ENCODE results near the gene GJB1. TPM values are rescaled to one million over a fixed set of nuclear protein-coding genes. Genes with fewer than 3 reads are reported as not detected.

Gene GJB1
- total RNA-seq: 95.4 and 103 TPM in 2 replicates
- polyA plus RNA-seq: 82.6 and 98.2 TPM in 2 replicates

GRCh38 chrX:71222929-71223328 lies at the start of gene GJB1:
TSS of gene GJB1 (plus strand) at chrX:71223224. CDS start at chrX:71223708, 484 bp downstream.
- no peak within 1 kb of the TSS for H2AFZ ChIP-seq
- H3K36me3 ChIP-seq (replicated peaks; ENCODE audit: insufficient read depth, low read depth): no peaks in the 10 kb centered on the region
- H3K79me2 ChIP-seq: no peaks in the 10 kb centered on the region
- no peak for DNase-seq (ENCODE audit: low spot score)
- 93% methylated on average over 16 of the region's 18 CpGs for WGBS (ENCODE audit: low lambda C conversion rate, missing lambda C conversion rate)
- no peaks in the 10 kb centered on the region for H3K9me2 ChIP-seq (replicated peaks; ENCODE audit: insufficient read depth)
- H3K27me3 ChIP-seq: no peaks in the 10 kb centered on the region
- no peak within 1 kb of the TSS for H3K4me2 ChIP-seq
- no peaks in the 10 kb centered on the region for H3K4me1 ChIP-seq (ENCODE audit: insufficient read depth)
- no peak within 1 kb of the TSS for H3K27ac ChIP-seq
- no peaks in the 10 kb centered on the region for H4K20me1 ChIP-seq (ENCODE audit: insufficient read depth, poor library complexity, severe bottlenecking)
- H3K9me3 ChIP-seq (ENCODE audit: low read depth): no peaks in the 10 kb centered on the region
- no peak within 1 kb of the TSS for H3K4me3 ChIP-seq
- TF ChIP-seq EZH2 (IDR thresholded peaks at IDR 0.05; ENCODE audit: borderline replicate concordance) (no peak), CTCF (IDR thresholded peaks at IDR 0.05; ENCODE audit: poor library complexity) (no peak), EZH2phosphoT487 (IDR thresholded peaks at IDR 0.05; ENCODE audit: low read depth, severe bottlenecking, unreplicated experiment) (no peak)

GRCh38 chrX:71173440-71173839 lies 49.6 kb upstream of the GJB1 start:
- Histone ChIP-seq H3K4me3 (no peak overlapping the region), H2AFZ (no peak overlapping the region), H3K79me2 (no peaks in the 10 kb centered on the region), H3K36me3 (replicated peaks; ENCODE audit: insufficient read depth, low read depth) (no peaks in the 10 kb centered on the region), H3K4me1 (ENCODE audit: insufficient read depth) (peaks cover 4% of the 10 kb centered on the region), H3K4me2 (no peak overlapping the region), H3K27me3 (no peaks in the 10 kb centered on the region), H3K27ac (no peak overlapping the region), H4K20me1 (ENCODE audit: insufficient read depth, poor library complexity, severe bottlenecking) (no peaks in the 10 kb centered on the region), H3K9me2 (replicated peaks; ENCODE audit: insufficient read depth) (no peaks in the 10 kb centered on the region), H3K9me3 (ENCODE audit: low read depth) (no peaks in the 10 kb centered on the region)
- no peak for TF ChIP-seq EZH2 (IDR thresholded peaks at IDR 0.05; ENCODE audit: borderline replicate concordance)
- no peak for TF ChIP-seq EZH2phosphoT487 (IDR thresholded peaks at IDR 0.05; ENCODE audit: low read depth, severe bottlenecking, unreplicated experiment)
- TF ChIP-seq CTCF (IDR thresholded peaks at IDR 0.05; ENCODE audit: poor library complexity): no peak
- DNase-seq (ENCODE audit: low spot score): no peak
- WGBS (ENCODE audit: low lambda C conversion rate, missing lambda C conversion rate): 47% methylated on average over 2 of the region's 2 CpGs

GRCh38 chrX:71174795-71175194 lies 48.2 kb upstream of the GJB1 start:
- no peak for DNase-seq (ENCODE audit: low spot score)
- no peaks in the 10 kb centered on the region for H3K79me2 ChIP-seq

More at GRCh38 chrX:71174795-71175194, 48.2 kb upstream of the GJB1 start:
- TF ChIP-seq EZH2phosphoT487 (IDR thresholded peaks at IDR 0.05; ENCODE audit: low read depth, severe bottlenecking, unreplicated experiment): no peak
- TF ChIP-seq EZH2 (IDR thresholded peaks at IDR 0.05; ENCODE audit: borderline replicate concordance): no peak
- TF ChIP-seq CTCF (IDR thresholded peaks at IDR 0.05; ENCODE audit: poor library complexity): no peak
- Histone ChIP-seq H3K9me3 (ENCODE audit: low read depth) (no peaks in the 10 kb centered on the region), H3K4me1 (ENCODE audit: insufficient read depth) (peaks cover 4% of the 10 kb centered on the region), H3K36me3 (replicated peaks; ENCODE audit: insufficient read depth, low read depth) (no peaks in the 10 kb centered on the region), H2AFZ (no peak overlapping the region), H3K27ac (no peak overlapping the region), H3K9me2 (replicated peaks; ENCODE audit: insufficient read depth) (no peaks in the 10 kb centered on the region), H3K27me3 (no peaks in the 10 kb centered on the region), H3K4me3 (no peak overlapping the region), H4K20me1 (ENCODE audit: insufficient read depth, poor library complexity, severe bottlenecking) (no peaks in the 10 kb centered on the region), H3K4me2 (no peak overlapping the region)
- WGBS (ENCODE audit: low lambda C conversion rate, missing lambda C conversion rate): 76% methylated on average over 1 of the region's 1 CpG

All from hepatocyte (in vitro differentiated cells).